AG09309 (cell line): ENCODE measurements around the gene TBC1D9B.

Experiments used
- DNase-seq: peaks from one replicate; pipeline ENCODE4 v3.0.0-alpha.2; 2010; ENCODE audit warnings: low read depth
- H3K4me3 ChIP-seq: 2 replicates; pipeline ENCODE4 v1.5.1; 2011; ENCODE audit warnings: mild to moderate bottlenecking, low read depth, low read length, moderate library complexity; ENCODE audit not compliant: control insufficient read depth
- TF ChIP-seq, protein P1 (sequence below): IDR thresholded peaks from 2 replicates; pipeline ENCODE4 v1.5.1; 2011; ENCODE audit warnings: mild to moderate bottlenecking, low read depth, low read length, inconsistent platforms; ENCODE audit not compliant: insufficient read depth, control insufficient read depth; ENCODE audit errors: missing control alignments

The TBC1D9B gene

DNA sequence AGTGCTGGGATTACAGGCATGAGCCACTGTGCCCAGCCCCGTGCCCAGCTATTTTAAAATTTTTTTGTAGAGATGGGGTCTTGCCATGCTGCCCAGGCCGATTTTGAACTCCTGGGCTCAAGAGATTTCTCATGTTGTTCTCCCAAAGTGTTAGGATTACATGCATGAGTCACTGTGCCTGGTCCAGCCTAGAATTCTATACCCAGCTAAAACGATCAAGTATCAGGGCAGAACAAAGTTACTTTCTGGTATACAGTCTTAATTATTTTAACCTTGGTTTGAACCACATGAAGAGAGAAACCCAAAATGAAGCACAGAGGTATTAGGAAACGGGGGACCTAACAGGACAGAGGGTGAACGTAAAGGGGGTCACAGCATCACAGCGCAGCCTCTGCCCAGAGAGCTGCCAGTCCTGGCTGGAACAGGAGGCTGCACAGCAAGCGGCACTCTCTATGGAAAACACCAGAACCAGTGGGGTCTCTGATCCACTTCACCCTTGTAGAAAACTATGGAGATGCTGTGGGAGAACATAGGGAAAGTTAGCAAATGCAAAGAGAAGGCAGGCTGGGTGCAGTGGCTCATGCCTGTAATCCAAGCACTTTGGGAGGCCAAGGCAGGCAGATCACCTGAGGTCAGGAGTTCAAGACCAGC is 76.8 kb downstream of the TBC1D9B start:
- H3K4me3 ChIP-seq: no peak overlapping the region
- DNase-seq: no peak
- TF ChIP-seq, protein P1, sequence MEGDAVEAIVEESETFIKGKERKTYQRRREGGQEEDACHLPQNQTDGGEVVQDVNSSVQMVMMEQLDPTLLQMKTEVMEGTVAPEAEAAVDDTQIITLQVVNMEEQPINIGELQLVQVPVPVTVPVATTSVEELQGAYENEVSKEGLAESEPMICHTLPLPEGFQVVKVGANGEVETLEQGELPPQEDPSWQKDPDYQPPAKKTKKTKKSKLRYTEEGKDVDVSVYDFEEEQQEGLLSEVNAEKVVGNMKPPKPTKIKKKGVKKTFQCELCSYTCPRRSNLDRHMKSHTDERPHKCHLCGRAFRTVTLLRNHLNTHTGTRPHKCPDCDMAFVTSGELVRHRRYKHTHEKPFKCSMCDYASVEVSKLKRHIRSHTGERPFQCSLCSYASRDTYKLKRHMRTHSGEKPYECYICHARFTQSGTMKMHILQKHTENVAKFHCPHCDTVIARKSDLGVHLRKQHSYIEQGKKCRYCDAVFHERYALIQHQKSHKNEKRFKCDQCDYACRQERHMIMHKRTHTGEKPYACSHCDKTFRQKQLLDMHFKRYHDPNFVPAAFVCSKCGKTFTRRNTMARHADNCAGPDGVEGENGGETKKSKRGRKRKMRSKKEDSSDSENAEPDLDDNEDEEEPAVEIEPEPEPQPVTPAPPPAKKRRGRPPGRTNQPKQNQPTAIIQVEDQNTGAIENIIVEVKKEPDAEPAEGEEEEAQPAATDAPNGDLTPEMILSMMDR: no peak

DNA sequence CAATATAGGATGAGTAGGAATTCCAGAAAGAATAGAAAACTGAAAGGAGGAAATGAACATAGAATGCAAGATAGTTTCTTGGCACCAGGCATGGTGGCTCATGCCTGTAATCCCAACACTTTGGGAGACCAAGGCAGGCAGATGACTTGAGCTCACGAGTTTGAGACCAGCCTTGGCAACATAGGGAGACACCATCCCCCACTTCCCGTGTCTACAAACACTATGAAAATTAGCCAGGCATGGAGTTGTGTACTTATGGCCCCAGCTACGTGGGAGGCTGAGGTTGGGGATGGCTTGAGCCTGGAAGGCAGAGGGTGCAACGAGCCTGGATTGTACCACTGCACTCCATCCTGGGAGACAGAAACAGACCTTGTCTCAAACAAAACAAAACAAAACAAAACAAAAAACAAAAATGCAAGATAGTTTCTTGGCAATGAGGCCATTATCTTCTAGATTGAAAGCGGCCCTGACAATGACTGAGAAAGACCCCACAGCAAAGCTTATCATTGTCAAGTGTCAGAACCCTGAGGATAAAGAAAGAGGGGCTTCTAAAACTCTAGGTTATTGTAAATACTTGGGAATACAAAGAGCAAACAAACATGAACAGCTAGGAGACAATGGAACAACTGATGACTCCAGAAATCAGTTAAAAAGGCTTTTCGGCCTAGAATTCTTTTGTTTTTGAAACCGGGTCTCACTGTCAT is 77.8 kb downstream of the TBC1D9B start:
- TF ChIP-seq, protein P1: no peak
- DNase-seq: no peak
- no peak overlapping the region for H3K4me3 ChIP-seq

DNA sequence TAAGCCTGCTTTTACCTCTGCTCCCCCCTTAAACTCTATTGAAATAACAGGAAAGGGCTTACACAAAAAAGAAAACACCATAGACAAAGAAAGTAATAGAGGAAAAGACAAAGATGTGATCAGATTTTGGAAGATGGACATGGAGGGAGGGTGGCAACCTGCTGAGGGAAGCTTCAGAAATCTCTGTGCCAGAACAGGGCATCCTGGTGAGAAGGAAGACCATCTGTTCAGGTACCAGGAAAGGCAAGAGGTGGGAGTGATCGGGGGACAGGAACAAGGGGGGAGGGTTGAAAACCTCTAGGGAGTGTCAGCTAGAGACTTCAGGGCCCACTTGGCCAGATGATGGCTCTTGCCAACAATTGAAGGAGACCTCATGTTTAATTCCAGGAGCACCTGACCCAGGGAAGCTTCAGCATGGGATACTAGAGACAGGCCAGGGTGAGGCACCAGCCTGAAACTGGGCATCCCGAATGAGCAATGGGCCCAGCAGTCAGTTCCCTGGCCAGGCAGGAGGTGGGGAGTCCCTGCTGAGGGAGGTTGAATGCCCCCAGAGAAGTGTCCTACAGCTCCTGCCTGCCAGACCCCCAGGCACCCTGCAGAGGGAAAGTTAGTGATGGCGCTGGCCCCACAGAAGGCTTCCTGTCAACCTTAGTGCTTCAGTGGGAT is 78.8 kb downstream of the TBC1D9B start:
- DNase-seq: no peak
- no peak overlapping the region for H3K4me3 ChIP-seq
- TF ChIP-seq, protein P1: no peak

DNA sequence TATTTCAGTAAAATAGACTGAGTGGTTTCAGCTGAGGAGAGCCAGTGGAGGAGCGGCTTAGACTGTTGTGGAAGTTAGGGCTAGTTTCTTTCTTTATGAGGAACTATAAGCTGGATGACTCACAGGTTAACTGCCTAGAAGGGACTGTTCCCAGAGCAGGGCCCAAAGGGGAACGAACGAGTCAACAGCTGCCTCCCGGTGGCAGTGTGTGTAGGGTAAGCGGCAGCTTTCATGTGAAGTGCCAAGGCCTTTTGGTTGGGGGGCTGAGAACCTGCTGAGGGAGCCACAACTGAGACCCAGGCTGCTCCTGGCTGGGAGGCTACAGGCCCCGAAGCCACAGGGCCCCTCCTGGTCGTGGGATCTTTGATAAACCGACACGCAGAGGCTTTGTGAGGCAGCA is 80.0 kb downstream of the TBC1D9B start:
- DNase-seq: no peak
- no peak overlapping the region for H3K4me3 ChIP-seq
- TF ChIP-seq, protein P1: no peak

DNA sequence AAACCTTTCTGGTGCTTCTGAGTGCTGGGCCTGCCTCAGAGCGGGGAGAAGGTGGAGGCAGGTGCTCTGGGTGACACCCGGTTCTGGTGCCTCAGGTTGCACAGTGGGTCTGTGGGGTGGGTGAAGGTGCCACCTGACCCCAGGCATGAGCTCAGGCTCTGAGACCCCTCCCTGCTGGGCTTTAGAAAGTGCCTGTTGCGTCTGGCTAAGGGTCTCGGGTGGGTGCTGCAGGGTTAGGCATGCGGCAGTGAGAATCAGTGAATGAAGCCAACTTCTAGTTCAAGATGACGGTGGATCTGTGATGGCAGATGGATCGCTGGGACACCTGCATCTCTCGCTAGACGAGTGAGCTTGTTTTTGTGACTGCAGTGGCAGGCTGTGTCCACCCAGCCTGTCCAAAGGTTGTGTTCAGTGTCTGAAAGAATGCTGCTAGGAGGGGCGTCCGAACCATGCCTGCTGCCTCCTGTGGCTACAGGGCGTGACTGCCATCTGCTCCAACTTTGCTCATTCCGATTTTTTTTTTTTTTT is 82.0 kb downstream of the TBC1D9B start:
- no peak overlapping the region for H3K4me3 ChIP-seq
- no peak for DNase-seq
- TF ChIP-seq, protein P1: no peak

DNA sequence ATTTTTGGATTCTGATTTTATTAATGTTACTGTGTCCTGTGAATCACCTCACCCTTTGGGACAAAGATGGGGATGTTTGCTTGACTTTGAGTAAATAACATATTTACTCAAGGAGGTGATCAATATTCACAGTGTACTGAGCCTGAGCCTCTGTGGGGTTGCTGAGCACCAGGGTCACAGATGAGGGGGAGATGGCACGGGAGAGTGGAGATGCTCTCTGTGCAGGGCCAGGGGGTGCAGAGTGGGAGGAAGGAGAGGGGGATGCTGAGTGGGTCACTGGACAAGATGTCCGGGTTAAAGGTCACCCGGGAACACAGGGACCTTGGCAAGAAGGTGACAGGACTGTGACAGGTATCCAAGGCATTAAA is 83.0 kb downstream of the TBC1D9B start:
- TF ChIP-seq, protein P1: no peak
- DNase-seq: no peak
- H3K4me3 ChIP-seq: no peak overlapping the region
